RPMI7951 (cell line): ENCODE results near the gene DES. TPM values are rescaled to one million over a fixed set of nuclear protein-coding genes. Genes with fewer than 3 reads are reported as not detected.

Experiments
- DNase-seq: peaks from one replicate; pipeline ENCODE4 v3.0.0-alpha.2; 2012; ENCODE audit warnings: low read depth
- total RNA-seq: library from RNA; depleted of rRNA; stranded (reverse); fragments of >200 nt; shearing (Covaris generic); gene quantifications from 2 replicates; pipeline ENCODE4 v1.2.3, GENCODE V29; 2014

DES gene
- total RNA-seq, 1 experiment from 2014 or later: 0.60 TPM

DNA sequence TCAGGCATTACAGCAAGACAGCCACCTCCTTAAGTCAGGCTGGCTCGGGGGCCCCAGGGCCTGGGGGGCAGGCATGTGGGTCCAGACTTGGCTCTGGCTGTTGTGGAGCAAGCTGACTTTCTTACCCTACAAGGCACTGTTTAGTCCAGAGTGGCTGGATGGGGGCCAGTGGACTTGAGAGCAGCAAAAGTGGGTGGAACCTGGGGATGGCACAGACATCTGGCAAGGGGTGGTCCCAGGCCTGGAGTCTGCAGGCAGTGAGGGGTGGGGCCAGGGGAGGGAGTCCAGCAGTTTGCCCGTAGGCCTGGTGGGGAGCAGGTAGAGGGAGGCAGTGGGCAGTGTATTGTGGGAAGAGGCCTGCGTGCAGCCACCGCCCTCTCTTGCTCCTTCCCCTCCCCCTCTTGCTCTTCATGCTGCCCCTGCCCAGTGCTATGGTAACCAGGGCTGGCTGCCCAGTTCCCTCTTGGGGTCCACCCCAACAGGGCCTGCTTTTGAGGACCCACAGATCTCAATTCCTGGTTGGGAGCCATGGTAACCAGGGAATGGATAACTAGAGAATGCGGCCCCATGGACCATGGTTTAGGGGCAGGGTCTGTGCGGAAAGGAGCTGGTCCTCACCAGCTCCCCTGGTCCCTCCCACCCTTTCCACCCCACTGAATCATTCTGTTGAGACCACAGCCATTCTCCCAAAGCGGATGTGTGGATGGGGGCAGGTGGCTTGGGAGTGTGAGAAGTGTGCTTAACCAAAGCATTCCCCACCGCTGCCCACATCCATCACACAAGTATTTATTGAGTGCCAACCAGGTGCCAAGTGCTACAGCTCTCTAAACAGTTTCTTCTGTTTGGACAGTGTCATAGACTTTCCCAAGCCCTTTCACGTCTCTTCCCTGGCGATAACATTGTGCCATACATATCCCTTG, 35.8 kb downstream of the DES start:
- DNase-seq: peak; percentile 100

DNA sequence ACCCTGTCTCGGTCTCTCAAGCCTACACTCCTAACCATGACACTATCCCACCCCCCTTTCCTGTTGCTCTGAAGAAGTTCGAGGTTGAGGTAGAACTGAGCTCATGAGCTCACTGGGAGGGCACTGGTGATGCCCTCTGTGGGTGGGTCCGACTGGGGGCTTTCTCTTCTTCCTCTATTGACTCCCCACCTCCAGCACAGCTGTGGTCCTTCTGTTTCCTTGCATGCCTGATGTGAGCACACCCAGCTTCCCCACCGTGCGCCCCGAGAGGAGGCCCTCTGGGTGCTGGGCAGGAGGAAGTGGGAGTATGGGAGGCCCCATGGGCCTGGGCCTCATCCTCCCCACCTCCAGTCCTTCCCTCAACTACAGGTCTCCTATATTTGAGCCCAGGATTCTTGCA, 37.4 kb downstream of the DES start:
- DNase-seq: no peak

DNA sequence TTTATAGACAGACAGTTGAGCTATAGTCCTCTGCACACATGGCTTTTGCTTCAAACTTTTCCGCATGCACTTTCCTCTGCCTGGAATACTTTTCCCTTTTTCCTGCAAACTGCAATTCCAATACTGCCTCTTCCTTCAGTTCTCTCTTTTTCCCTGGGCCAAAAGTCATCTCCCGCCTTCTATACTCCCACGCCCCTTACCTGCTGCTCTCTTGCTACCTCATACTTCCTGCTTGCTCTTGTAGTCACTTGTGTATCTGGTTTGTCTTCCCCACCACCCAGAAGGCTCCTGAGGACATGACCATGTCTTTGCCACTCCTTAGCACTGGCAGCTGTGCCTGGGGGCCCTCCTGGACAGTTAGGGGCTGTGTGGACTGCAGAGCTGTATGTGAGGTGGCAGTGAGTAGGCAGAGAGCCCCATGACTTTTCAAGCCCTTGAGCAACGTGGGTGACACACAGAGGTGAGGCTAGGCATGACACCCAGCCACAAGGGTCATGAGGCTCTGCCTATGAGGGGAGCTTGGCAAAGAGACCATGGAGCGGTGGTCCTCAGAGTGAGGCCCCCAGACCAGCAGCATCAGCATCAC, 39.7 kb downstream of the DES start:
- DNase-seq: peak; percentile 34

DNA sequence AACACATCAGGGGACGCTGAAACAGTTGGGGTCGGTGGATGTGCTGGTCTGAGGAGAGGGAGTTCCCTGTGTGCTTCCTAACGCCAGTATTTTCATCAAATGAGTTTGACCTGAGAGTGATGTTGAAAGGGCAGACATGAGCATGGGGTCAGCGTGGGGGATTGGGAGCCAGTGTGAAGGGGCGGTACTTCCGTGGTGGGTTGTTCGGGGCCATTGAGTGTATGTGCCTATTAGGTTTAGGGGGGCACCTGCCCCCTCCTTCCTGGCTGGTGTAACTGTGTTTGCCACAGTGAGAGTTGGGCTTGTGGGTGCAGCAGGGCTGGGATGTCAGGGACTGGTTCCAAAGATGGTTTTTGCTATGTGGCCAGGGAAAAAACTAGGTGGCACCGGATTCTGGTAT, 40.8 kb downstream of the DES start:
- DNase-seq: no peak

DNA sequence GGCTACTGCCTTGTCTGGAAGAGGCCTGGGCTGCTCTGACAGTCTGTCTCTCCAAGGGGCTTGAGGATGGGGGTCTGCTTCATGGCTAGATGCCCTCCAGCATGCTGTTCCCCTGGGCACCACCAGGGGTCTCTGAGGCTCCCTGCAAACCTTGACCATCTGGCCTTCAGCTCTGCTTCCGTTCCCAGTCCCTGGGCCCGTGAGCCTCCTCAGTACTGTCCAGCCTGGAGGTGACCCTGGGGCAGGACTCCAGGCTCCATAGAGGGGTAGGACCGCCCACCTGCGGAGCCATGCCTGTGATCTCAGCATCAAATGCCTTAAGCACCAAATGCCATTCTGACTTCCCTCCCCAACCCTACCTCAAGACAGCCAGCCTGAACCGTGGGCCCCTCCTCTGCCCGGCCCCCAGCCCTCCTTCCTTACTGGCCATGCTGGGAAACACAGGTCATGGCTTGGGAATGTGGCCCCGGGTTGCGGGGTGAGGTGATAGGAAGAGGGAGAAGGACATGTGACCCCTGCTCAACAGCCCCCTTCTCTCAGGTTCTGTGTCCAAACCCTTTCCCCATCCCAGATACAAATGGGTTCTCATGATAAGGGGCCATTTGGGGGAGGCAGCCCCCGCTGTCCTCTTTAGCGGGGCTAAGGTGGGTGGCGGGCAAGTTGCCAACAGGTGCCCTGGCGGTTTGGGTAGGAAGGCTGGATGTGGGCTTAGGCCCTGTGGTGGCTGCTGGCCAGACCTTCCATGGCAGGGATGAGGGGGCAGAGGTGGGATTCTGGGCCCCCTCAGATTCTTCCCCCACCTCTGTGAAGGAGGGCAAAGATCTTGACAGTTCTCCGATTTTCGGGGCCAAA, 41.5 kb downstream of the DES start:
- peak; percentile 78 for DNase-seq

DNA sequence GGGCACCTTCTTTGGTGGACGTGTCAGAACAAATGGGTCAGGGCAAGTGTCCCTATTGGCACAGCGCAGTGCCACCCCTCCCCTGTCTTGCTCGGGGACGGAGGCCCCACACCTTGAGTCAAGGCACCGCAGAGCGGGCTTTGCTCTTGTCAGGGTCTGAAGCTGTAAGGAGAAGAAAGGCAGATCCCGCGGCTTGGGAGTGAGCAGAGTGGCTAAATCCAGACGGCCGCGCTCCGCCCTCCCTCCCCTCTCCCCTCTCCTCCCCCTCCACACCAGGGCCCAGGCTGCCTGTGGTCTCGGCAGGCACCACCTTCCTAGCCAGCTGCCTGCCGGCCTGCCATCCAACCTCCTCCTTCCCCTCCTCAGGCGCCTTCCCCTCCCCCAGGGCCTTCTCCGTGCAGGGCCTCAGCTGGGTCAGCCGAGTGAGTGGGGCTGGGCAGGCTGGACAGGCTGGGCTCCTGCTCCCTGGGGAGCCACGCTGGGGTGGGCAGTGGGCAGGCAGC, 42.3 kb downstream of the DES start:
- DNase-seq: peak; percentile 97

DNA sequence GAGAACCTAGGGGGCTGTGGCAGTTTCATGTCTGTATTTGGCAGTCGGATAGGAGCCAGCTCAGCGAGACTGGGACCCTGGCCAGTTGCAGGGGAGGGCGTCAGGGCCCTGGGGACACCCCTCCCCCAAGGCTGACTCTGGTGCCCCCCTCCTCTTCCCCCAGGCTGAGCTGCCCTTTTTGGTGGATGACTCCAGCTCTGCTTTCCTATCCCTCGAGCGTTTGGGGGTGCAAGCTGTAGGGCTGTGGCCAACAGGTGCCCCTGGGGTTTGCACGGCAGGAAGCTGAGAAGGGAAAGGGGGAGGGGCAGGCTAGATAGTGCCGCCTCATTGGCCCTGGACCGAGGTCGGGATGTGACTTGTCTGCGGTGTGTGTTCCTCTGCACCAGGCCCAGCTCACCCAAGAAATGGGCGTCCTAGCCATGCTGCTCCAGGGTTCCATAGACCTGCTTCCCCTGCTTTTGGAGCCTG, 42.9 kb downstream of the DES start:
- peak; percentile 93 for DNase-seq

DNA sequence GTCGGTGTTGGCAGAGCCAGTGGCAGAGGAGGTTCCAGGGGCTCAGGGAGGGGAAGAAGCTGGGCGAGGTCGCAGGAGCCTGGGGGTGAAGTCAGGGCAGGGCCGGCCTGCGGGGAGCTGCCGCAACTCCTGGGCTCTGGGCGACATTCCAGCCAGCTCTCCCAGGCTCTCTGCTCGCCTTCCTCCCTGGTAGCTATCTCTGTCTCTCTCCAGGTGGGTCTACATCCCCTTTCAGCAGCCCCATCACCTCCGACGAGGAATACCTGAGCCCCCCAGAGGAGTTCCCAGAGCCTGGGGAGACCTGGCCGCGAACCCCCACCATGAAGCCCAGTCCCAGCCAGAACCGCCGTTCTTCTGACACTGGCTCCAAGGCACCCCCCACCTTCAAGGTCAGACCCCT, 43.5 kb downstream of the DES start:
- no peak for DNase-seq

DNA sequence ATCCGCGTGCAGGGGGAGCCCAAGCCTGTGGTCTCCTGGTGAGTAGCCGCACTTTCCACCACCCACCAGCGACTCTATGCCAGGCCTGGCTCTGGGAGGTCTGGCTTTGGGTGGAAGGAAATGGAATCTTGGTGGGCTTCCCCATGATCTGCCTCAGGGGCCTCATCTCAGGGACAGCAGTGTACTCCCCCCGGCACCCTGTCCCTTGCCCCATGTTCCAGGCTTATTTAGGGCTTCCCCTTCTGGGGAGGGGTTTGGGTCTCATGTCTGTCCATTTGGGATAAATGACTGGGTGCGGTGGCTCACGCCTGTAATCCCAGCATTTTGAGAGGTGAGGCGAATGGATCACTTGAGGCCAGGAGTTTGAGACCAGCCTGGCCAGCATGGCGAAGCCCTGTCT, 44.2 kb downstream of the DES start:
- no peak for DNase-seq

DNA sequence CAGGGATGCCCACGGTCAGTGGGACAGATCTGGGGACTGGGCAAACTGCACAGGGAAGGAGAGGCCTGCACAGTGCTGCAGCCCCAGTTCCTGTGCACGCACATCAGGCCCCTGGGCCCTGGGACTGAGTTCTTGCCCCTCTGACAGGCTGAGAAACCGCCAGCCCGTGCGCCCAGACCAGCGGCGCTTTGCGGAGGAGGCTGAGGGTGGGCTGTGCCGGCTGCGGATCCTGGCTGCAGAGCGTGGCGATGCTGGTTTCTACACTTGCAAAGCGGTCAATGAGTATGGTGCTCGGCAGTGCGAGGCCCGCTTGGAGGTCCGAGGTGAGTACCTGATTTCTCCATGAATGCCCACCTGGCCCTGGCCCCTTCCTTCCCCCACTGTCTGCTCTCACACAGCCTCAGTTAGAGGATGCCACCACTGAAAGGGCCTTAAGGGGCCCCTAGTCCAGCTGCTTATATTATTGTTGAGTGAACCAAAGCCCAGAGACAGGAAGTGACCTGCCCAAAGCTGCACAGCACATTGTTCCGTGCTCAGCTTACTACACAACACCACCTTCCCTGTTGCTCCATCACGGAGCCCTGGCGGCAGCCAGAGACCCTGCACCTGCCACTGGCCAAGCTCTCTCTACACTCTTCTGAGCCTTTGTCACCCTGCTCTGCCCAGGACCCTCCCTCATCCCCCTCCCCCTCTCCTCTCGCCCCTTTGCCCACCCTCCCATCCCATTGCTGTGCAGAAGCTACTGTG, 46.3 kb downstream of the DES start:
- no peak for DNase-seq

DNA sequence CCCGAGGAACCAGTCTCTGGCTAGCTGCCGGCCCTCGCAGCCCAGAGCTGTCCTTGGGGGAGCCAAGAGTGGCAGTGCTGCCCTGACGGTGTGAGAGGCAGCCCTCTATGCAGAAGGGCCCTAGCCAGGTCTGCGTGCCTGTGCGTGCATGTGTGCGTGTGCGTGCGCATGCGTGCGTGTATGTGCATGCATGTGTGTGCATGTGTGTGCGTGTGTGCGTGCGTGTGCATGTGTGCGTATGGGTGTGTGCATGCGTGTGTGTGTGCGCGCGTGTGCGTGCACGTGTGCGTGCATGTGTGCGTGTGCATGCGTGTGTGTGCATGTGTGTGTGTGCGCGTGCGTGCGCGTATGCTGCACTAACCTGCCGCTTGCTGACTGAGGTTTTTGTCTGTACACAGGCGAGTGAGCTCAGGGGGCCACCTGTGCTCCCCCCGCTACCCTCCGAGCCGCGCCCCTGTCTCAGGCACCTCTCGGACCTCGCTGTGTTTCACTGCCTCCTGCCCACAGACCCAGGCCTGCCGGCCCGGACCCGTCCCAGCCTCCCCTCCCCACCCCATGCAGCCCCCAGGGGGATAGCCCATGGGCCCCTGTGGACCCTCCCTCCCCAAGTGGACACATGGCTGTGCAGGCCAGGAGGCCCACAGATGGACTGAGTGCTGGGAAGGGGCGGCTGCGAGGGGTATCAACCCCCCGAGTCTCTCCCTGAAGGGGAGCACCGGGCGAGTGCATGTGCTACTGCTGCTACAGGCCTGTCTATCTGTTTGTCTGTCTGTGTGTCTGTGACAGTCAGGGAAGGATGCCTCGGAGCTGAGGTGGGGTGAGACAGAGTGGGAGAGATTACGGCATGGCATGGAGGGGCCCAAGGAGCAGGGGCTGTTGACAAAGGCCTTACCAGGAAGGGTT, 47.7 kb downstream of the DES start:
- no peak for DNase-seq

DNA sequence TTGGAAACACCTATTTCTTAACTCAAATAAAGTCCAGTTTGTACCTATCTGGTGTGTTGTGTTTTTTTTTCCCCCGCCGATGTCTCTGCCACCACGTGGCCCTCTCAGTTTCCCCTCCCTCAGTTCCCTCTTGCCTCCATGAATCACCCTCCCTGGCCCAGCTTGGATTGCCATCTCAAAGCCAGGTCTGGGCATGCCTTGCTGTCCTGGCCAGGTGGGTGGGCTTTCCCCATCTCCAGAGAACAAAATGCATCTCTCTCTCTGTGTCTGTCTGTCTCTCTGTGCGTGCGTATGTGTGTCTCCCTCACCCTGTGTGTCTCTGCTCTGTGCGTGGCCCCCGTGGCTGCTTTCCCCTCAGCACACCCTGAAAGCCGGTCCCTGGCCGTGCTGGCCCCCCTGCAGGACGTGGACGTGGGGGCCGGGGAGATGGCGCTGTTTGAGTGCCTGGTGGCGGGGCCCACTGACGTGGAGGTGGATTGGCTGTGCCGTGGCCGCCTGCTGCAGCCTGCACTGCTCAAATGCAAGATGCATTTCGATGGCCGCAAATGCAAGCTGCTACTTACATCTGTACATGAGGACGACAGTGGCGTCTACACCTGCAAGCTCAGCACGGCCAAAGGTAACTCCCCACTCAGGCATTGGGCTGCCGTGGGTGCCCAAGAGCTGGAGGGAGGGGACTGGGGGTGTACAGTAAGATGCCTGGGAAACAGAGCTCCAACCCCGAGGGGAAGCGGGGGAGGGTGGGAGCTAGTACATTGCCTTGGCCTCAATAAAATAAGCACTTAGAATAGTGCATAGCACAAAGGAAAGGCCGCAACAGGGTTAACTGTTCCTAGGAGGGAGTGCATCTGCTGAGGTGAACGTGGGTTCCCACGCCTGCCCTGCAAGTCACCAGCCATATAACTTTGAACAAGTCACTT, 48.9 kb downstream of the DES start:
- DNase-seq: no peak

DNA sequence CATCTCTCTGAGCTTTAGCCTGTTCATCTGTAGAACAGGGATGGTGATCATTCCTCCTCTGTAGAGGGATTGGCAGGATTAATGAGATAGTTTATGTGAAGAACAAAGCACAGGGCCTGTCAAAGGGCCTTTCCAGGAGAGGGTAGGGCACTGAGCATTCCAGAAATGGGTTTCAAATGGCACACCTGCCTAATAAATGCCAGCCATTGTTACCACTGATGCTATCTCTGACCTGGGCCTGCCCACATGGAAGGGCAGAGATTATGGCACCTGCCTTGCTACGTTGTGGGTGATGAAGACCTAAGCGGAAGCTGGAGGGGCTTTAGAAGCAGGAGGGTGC, 49.5 kb downstream of the DES start:
- DNase-seq: no peak

DNA sequence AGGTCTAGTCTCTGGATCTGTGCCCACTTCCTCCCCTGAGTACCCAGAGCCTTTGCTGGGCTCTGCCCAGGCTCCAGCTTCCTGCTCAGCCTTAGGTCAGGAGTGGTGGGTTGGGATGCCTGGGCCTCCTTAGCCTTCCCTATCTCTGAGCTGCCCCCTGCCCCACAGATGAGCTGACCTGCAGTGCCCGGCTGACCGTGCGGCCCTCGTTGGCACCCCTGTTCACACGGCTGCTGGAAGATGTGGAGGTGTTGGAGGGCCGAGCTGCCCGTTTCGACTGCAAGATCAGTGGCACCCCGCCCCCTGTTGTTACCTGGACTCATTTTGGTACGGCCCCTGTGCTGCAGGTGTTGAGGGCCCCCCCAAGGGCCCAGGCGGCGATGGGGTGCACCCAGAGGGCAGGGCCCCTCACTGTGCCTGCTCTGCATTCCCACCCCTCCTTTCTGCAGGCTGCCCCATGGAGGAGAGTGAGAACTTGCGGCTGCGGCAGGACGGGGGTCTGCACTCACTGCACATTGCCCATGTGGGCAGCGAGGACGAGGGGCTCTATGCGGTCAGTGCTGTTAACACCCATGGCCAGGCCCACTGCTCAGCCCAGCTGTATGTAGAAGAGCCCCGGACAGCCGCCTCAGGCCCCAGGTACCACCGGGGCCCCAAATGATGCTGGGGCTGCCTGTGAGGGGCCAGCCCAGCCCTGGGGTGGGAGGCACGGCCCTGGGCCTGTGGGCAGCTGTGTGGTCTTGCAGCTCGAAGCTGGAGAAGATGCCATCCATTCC, 50.4 kb downstream of the DES start:
- no peak for DNase-seq

DNA sequence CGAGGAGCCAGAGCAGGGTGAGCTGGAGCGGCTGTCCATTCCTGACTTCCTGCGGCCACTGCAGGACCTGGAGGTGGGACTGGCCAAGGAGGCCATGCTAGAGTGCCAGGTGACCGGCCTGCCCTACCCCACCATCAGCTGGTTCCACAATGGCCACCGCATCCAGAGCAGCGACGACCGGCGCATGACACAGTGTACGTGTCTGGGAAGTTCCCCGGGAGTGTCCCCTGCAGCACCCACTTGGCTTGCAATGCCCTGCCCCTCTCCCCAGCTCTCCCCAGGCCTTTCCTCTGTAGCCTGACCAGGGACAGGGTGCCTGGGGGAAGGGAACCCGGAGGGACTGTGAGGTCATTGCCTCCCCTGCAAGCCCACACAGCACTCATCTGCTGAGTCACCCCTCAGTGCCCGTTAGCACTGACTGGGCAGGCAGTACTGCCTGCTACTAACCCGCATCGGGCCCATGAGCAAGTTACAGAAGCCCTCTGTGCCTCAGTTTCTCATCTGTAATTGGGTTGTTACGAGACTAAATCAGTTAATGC, 51.1 kb downstream of the DES start:
- peak; percentile 92 for DNase-seq

DNA sequence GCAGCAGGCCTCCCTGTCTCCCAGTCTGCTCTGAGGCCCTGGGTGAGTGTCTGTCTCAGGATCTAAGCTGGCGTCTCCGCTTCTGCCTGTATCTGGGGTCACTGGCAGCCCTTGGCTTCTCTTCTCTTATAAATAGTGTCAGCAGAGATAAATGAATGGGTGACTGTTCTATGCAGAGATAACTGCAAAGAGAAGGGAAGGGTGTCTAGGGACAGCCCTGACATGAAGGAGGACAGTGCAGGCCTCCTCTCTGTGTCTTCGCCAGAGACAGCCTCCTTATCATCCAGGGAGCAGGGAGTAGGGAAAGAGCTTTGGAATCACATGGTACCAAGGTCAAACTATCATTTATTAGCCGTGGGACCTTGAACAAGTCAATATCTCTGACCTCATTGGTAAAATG, 52.3 kb downstream of the DES start:
- DNase-seq: no peak

DNA sequence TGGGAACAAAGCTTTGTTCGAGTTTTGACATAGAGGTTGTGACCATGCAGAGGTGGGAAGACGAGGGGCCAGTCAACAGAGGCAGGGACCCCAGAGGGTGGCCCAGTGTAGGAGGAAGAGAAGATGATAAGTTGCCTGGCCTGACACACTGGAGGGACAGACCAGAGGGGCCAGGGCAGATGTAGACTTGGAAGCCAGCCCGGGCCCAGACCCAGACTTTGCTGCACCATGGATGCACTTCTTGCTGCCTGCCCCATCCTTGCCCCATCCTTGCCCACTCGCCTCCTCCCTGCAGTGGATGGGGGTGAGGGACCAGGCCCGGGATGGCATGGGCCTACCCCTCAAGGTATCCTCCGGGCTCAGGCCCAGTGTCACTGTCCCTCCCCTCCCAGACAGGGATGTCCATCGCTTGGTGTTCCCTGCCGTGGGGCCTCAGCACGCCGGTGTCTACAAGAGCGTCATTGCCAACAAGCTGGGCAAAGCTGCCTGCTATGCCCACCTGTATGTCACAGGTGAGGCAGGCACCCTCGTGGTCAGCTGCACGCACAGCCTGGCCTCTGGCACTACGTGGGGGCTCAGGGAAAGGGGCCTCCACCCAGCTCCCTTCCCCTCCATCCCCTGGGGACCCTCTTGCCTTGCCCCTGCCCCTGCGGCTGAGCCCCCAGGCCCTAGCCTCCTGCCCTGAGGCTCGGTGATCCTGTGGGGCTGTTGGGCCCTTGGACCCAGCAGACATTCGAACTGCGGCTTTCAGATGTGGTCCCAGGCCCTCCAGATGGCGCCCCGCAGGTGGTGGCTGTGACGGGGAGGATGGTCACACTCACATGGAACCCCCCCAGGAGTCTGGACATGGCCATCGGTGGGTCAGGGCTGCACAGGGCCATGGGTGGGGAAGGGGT, 53.5 kb downstream of the DES start:
- DNase-seq: no peak
